Panc1 (cell line): Measurements from ENCODE around the gene SETD3. TPM values are rescaled to one million over a fixed set of nuclear protein-coding genes. Genes with fewer than 3 reads are reported as not detected.

Source experiments
- ATAC-seq: fragments of 200-7000 bp; cut with Tn5 transposase; 2 replicates; pipeline ENCODE4 v1.9.1; 2020; ENCODE audit warnings: mild to moderate bottlenecking, moderate library complexity
- BruUV-seq: library from RNA; stranded (reverse); fragments of 400-500 nt; replicated peaks from 2 replicates; lab custom pipeline; 2021; lab: Mats Ljungman, UMichigan
- CTCF ChIA-PET: fragments of 300-600 bp; sonication (Branson Sonifier 250); formaldehyde crosslinking; loops from one replicate; lab custom pipeline; 2022; ENCODE audit warnings: antibody characterized with exemption; lab: Charles Lee
- POLR2A ChIA-PET: fragments of 300-600 bp; sonication (Branson Sonifier 250); formaldehyde crosslinking; loops from one replicate; lab custom pipeline; 2022; ENCODE audit warnings: antibody characterized with exemption; lab: Charles Lee
- DNase-seq: peaks from one replicate; pipeline ENCODE4 v3.0.0-alpha.2; 2010; ENCODE audit warnings: low read depth, low spot score
- H3K27ac ChIP-seq: 2 replicates; pipeline ENCODE4 v1.5.1; 2011; ENCODE audit warnings: mild to moderate bottlenecking, low read length, inconsistent platforms
- H3K27me3 ChIP-seq: fragments of 200-500 bp; sonication (Bioruptor generic); 2 replicates; pipeline ENCODE4 v1.6.0; 2014; ENCODE audit warnings: low read length, inconsistent platforms; ENCODE audit not compliant: control insufficient read depth, insufficient read depth
- H3K36me3 ChIP-seq: fragments of 200-500 bp; sonication (Bioruptor generic); 2 replicates; pipeline ENCODE4 v1.5.1; 2014; ENCODE audit warnings: inconsistent platforms, mild to moderate bottlenecking, low read length, moderate library complexity; ENCODE audit not compliant: control insufficient read depth, insufficient read depth
- H3K4me1 ChIP-seq: 2 replicates; pipeline ENCODE4 v1.5.1; 2011; ENCODE audit warnings: inconsistent platforms, mild to moderate bottlenecking, low read length, moderate library complexity; ENCODE audit not compliant: control insufficient read depth, insufficient read depth
- H3K4me3 ChIP-seq, 2 experiments: 2 replicates each; pipeline ENCODE4 v1.5.1; 2011 to 2012; ENCODE audit warnings: low read depth in 2 of 2, low read length in 2 of 2, mild to moderate bottlenecking in 2 of 2, inconsistent platforms in 1 of 2, moderate library complexity in 1 of 2
- H3K9me3 ChIP-seq: fragments of 200-500 bp; sonication (Bioruptor generic); 2 replicates; pipeline ENCODE4 v1.5.1; 2014; ENCODE audit warnings: low read depth, mild to moderate bottlenecking, inconsistent platforms, low read length, moderate library complexity; ENCODE audit not compliant: control insufficient read depth, insufficient read depth
- CTCF ChIP-seq: fragments of 450-650 bp; IDR thresholded peaks from 2 replicates; pipeline ENCODE4 v1.5.1; 2017; ENCODE audit warnings: mild to moderate bottlenecking
- POLR2AphosphoS5 ChIP-seq: IDR thresholded peaks from 2 replicates; pipeline ENCODE4 v1.6.1; 2012; ENCODE audit warnings: mild to moderate bottlenecking, low read depth, low read length, moderate library complexity
- REST ChIP-seq, 2 experiments: IDR thresholded peaks; 2 replicates each; pipeline ENCODE4 v1.6.1; 2011 to 2012; ENCODE audit warnings: low read depth in 2 of 2, control low read depth in 1 of 2, low read length in 1 of 2, mild to moderate bottlenecking in 1 of 2, moderate library complexity in 1 of 2; ENCODE audit not compliant: insufficient read depth in 1 of 2
- SIN3A ChIP-seq: IDR thresholded peaks from 2 replicates; pipeline ENCODE4 v1.6.1; 2012; ENCODE audit warnings: low read depth, mild to moderate bottlenecking, low read length, moderate library complexity, borderline replicate concordance; ENCODE audit not compliant: insufficient read depth
- TCF7L2 ChIP-seq: IDR thresholded peaks from 2 replicates; pipeline ENCODE4 v1.6.1; 2011; ENCODE audit warnings: mild to moderate bottlenecking, low read depth, low read length, inconsistent platforms
- in situ Hi-C: cut with HindIII; loops from 2 replicates; pipeline ENCODE4 v1.10.0; 2016; ENCODE audit warnings: low sequenced_read_pairs, low pct_unique_long_range_greater_than_20kb
- intact Hi-C: fragments of 100-400 bp; cut with micrococcal nuclease; formaldehyde crosslinking; loops from one replicate; pipeline ENCODE4 v1.10.0; 2022; ENCODE audit not compliant: unreplicated experiment
- total RNA-seq: library from RNA; stranded (reverse); gene quantifications from one replicate; pipeline ENCODE4 v1.2.1, GENCODE V29; 2021; ENCODE audit not compliant: unreplicated experiment

SETD3 gene
- total RNA-seq, 1 experiment from 2014 or later = 51.1 TPM

GRCh38 chr14:99472937-99473336, 7.7 kb downstream of the SETD3 start:
- no peaks in the 10 kb centered on the region for H3K36me3 ChIP-seq
- ChIA-PET CTCF (no interaction called here), POLR2A (no interaction called here)
- H3K9me3 ChIP-seq = no peaks in the 10 kb centered on the region
- in situ Hi-C loops (no loop called here), intact Hi-C loops (no loop called here)
- H3K27me3 ChIP-seq = no peaks in the 10 kb centered on the region
- ATAC-seq (no peak), DNase-seq (no peak)
- H3K27ac ChIP-seq = no peak overlapping the region
- no peak overlapping the region for H3K4me3 ChIP-seq
- BruUV-seq = no TSS peak
- TF ChIP-seq SIN3A (no peak), POLR2AphosphoS5 (no peak)
- H3K4me1 ChIP-seq = peaks cover 9% of the 10 kb centered on the region

- TF ChIP-seq TCF7L2 (no peak), POLR2AphosphoS5 (no peak), SIN3A (no peak), REST (IDR thresholded peaks at IDR 0.05; ENCODE audit: insufficient read depth in 1 of 2, low read depth in 2 of 2, low read length in 1 of 2) (no peak)
- H3K27ac ChIP-seq = no peak overlapping the region
- no peaks in the 10 kb centered on the region for H3K27me3 ChIP-seq
- no peaks in the 10 kb centered on the region for H3K9me3 ChIP-seq
- intact Hi-C loops (no loop called here), in situ Hi-C loops (no loop called here)
- CTCF ChIA-PET = no interaction called here
- POLR2A ChIA-PET = no interaction called here
- no TSS peak for BruUV-seq
- peaks cover 9% of the 10 kb centered on the region for H3K4me1 ChIP-seq
- no peak overlapping the region for H3K4me3 ChIP-seq
- DNase-seq = no peak
- no peak for ATAC-seq
- no peaks in the 10 kb centered on the region for H3K36me3 ChIP-seq
These were observed 8.9 kb downstream of the SETD3 start for GRCh38 chr14:99471731-99472130.

GRCh38 chr14:99468836-99469592, 11.6 kb downstream of the SETD3 start:
- intact Hi-C loops = no loop called here
- CTCF ChIA-PET = no interaction called here
- POLR2A ChIA-PET = interaction anchor here (0.5 kb wide), 1 partner anchor 24 kb away, joined by 3 read pairs; no protein-coding TSS in a partner anchor

More at GRCh38 chr14:99468836-99469592, 11.6 kb downstream of the SETD3 start:
- DNase-seq (no peak), ATAC-seq (no peak)
- BruUV-seq = no TSS peak
- no peak overlapping the region for H3K4me3 ChIP-seq
- TF ChIP-seq SIN3A = no peak
- no peak for TF ChIP-seq CTCF
- TF ChIP-seq POLR2AphosphoS5 = no peak
- no peak for TF ChIP-seq REST (IDR thresholded peaks at IDR 0.05; ENCODE audit: insufficient read depth in 1 of 2, low read depth in 2 of 2, low read length in 1 of 2)
- no peak for TF ChIP-seq TCF7L2
- in situ Hi-C loops = no loop called here
- H3K27ac ChIP-seq = no peak overlapping the region
- H3K4me1 ChIP-seq = 0 out of 2 replicates have a peak, but pooled peaks cover 3% of the 10 kb centered on the region
- H3K27me3 ChIP-seq = no peaks in the 10 kb centered on the region
- H3K9me3 ChIP-seq = no peaks in the 10 kb centered on the region
- H3K36me3 ChIP-seq = no peaks in the 10 kb centered on the region
